HG03066 (cell line): ENCODE data around the gene PMM1.
"Not testable (repeated sequence)": the region's sequence is repeated elsewhere in the genome, so short reads cannot be mapped to it uniquely, and the experiment has no call there.

ENCODE experiments used
- ATAC-seq: cut with Tn5 transposase; IDR thresholded peaks from one replicate; pipeline ENCODE4 v1.9.1; 2021; ENCODE audit warnings: low read depth; ENCODE audit not compliant: unreplicated experiment

The PMM1 gene

DNA sequence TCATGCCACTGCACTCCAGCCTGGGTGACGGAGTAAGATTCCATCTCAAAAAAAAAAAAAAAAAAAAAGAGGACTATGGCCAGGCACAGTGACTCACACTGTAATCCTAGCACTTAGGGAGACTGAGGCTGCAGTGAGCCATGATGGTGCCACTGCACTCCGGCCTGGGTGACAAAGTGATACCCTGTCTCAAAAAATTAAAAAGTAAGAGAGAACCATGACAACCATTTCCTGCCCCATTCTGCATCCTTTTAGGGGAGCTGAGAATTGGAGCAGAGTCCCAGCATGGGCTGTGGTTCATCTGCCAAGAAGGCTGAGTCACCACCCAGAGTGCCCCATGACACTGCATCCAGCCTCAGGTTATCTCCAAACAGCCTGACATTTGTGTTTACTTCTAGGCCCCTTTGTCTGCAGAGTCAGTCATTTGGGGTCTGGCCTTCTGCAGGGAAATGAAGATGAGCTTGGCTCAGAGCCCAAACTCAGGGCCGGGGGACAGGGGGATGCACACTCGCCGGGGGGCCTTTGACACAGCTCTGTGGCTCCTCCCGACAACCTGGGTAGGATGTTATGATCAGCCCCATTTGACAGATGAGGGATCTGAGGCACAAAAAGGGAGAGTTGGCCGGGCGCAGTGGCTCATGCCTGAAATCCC, 24.1 kb downstream of the PMM1 start:
- ATAC-seq = no peak

DNA sequence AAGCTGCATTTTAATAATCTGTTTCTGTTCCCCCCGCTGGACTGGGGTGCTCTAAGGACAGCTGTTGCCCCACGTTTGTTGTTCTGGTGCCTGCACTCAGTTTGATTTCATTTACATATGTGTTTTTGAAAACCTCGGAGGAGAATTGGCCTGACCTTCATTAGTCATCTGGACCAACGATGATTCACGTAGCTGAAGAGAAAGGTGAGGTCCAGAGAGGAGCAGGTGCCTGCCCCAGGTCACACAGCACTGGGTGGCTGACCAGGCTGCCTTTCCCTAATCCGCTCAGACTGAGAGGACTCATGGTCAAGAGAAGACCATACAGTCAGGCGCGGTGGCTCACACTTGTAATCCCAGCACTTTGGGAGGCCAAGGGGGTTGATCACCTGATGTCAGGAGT, 25.1 kb downstream of the PMM1 start:
- ATAC-seq = no peak

DNA sequence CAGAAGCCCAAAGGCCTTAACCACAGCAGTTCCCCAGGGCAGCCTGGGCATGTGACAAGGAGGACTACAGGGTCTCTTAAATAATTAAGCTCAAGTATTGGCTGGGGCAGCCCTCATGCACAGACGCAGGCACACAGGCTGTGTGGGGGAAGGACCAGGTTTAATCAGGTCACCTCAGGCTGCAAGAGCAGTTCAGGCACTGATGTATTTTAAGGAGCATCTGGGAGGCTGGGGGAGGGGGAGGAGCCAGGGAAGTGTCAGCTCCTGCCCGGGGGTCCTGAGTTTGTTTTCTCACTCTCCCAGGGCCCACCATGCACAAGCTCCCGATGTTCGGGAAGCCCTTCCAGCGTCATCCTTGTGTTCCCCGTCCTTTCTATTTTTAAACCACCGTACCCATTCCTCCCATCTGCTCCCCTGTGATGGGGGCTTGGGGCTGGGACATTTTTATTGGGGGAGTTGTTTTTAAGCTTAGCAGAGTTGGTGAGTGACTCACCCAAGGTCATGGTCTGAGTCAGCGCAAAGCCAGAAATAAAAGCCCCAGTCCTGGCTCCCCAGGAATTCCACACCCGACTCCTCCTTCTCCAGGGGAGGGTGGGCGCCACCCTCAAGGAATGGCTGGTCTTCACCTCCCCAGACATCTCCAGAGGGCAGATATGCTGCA, 26.5 kb downstream of the PMM1 start:
- ATAC-seq = no peak

DNA sequence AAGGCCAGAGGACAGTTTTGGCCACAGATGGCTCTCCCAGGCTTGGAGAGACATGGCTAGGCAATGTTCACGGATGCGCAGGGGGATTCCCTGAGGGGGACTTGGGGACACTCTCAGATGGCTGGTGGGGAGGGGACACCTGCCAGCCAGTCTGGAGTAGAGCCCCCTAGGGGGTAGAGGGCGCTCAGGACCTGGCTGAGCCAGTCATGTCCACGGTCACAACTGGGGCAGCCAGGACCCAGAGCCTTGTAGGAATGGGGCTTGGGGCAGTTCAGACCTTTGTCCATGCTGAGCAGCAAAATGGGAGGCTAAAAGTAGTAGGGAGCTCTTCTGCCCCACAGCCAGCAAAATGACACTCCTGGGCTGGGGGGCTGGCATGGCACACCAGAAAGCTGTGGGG, 27.2 kb downstream of the PMM1 start:
- no peak for ATAC-seq

DNA sequence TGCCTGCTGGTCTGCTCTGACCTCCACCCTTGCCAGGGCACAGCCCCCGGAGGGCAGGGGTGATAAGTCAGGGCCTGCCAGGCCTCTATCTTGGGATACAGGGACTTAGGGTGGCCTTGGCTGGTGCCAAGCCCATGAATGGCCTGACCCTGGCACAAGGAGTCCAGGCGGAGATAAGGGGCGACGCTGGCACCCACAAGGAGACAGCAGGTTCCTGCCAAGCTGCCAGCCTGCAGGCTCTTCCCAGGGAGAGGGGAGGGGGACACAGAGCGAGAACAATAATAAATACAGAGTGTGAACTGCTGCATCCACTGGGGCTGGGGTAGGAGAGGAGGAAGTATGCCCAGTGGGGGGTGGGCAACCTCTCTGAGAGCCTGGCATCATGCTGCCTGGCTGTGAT, 27.9 kb downstream of the PMM1 start:
- ATAC-seq = no peak

DNA sequence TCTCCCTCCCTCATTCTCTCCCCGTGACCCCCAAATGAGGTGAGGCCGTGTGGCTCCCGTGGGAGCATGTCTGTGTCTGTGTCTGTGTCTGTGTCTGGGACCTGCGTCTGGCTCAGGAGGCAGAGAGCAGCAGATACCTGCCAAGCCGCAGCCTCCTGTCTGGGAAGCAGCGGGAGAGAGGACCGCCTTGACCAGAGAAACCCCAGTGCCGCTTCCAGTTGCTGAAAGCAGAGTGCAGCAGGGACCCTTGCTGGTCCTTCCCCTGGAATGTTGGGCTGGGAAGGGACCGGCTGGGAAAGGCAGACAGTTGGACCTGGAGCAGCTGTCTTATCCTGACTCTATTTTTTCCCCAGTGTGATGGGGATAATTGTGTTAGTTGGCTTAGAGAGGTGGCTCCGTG, 28.3 kb downstream of the PMM1 start:
- no peak for ATAC-seq

DNA sequence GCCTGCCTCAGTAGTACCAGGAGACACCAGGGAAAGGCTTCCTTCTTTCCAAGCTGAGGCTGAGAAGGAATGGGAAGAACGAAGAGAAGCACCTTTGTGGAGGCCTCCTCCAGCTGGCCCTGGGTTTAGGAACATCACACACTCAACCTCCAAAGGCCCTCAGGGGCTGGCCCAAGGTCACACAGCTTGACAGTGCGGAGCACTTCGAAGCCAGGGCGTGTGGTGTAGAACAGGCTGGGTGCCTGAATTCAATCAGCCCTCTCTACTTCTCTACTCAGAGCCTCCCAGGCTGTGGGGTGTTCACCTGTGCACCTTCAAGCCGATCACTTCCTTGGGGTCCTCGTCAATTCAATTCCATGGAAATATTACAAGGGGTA, 29.6 kb downstream of the PMM1 start:
- no peak for ATAC-seq

DNA sequence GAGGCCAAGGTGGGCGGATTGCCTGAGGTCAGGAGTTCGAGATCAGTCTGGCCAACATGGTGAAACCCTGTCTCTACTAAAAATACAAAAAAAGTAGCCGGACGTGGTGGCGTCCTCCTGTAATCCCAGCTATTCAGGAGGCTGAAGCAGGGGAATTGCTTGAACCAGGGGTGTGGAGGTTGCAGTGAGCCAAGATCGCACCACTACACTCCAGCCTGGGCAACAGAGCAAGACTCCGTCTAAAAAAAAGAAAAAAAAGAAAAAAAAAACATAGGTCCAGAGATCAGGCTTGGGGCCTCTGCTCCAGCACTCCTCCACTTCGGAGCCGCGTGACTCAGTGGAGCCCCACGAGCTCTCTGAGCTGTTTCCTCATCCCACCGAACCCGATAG, 31.4 kb downstream of the PMM1 start:
- not testable (repeated sequence) for ATAC-seq

DNA sequence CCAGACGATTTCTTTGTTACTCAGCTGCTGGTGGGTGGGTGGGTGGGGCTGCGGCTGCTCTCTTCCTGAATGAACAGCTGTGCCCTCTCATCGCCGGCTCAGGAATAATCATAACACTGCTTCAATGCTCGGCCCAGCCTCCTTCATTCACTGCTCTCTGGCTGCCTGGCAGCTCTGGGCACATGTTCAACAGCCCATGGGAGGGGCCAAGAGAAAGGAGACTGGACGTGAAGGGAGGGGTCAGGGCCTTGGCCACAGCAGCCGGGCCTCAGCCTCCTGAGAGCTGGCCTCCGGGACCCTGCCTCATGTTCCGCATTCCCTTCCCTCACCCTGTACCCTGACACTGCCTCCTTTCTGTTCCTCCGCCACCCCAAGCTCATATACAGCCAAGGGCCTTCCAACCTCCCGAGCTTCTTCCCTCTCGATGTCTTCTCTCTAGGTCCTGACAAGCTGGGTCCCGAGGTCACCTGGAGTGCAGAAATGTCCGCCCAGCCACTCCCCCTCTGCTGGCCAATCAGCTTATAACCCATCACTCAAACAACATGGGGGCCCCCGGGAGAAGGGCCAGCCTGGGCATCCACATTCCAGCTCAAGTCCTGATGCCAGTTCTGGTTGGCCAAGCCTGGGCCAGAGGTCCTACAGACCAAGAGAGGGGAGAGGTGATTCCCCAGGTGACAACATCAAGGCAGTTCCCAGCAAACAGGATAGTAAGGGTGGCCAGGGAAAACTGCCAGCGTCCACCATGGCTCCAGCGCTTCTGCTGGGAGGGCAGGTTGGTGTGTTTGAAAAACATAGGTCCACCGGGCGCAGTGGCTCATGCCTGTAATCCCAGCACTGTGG, 32.0 kb downstream of the PMM1 start:
- no peak for ATAC-seq

DNA sequence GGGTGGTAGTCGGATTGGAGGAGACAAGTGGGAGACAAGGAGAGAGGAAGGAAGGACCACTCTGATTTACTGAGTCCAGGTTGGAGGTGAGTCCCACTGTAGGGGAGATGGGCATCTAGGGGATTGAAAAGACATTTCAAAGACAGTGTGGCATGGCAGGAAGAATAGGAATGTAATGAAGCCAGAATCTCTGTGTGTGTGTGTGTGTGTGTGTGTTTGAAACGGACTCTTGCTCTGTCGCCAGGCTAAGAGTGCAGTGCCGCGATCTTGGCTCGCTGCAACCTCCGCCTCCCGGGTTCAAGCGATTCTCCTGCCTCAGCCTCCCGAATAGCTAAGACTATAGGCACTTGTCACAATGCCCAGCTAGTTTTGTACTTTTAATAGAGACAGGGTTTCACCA, 33.1 kb downstream of the PMM1 start:
- no peak for ATAC-seq

DNA sequence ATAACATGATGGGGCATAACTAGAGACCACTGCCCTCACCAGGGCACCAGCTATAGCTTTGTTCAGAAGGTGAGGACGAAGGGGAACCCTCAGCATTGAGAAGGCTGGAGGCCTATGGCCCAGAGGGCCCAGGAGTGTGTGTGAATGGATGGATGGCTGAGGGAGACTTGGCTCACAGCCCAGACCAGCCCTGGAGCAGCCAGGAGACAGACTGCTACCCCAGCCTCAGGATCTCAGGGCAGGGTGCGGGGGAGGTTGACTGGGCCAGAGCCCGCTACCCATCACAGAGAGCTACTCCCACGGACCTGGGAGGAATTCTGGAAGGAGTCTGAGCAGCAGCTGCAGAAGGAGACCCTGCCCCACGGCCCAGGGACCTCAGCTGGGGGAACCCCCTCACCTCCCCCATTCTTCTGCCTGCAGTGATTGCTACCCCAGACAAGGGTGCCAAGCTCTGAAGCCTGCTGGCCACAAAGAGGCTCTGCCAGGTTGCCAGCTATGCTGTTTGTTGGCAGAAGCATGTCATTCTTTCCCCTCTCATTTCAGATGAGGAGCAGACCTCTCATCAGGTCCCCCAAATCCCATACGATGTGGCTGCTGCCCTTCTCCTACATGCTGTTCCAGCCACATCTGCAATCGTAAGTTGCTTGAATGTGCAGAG, 34.2 kb downstream of the PMM1 start:
- no peak for ATAC-seq

DNA sequence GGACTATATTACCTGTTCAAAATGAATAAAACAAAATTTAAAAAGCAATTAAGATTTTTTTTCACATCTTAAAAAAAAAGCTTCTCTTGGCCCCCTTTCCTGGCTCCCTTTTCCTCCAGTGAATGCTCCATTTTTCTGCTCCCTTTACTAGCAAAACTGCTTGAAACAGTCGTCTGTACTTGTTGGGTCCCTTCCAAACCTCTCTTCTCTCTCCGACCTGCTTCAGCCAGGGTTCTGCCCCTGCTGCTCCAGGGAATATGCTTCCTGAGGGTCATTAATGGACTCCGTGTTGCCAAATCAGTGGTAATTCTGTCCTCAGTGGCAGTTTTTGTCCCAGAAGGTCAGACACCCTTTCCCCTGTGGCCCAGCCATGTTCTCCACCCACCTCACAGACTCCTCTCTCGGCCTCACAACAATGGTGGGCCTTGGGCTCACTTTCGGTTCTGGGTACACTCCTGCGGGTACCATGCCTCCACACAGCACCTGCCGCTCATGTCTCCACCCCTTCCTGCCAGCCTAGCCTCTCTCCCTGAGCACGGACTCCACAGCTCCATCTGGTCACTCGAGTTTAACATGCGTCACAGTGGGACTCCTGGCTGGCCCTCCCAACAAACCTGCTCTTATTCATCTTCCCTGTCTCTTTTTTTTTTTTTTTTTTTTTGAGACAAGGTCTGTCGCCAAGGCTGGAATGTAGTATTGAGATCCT, 37.6 kb downstream of the PMM1 start:
- no peak for ATAC-seq

DNA sequence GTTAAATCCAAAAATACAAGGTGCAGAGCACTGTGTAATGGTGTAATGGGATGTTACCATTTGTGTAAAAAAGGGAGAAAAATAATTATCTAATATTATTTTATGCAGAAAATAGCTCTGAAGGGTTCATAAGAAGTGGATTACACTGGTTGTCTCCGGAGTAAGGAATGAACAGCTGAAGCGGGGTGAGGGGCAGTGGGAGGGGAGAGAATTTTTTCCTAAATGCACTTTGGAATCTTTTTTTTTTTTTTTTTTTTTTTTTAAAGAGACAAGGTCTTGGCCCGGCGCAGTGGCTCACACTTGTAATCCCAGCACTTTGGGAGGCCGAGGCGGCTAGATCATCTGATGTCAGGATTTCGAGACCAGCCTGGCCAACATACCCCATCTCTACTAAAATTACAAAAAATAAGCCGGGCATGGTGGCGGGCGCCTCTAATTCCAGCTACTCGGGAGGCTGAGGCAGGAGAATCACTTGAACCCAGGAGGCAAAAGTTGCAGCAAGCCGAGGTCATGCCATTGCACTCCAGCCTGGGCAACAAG, 38.6 kb downstream of the PMM1 start:
- ATAC-seq = no peak

DNA sequence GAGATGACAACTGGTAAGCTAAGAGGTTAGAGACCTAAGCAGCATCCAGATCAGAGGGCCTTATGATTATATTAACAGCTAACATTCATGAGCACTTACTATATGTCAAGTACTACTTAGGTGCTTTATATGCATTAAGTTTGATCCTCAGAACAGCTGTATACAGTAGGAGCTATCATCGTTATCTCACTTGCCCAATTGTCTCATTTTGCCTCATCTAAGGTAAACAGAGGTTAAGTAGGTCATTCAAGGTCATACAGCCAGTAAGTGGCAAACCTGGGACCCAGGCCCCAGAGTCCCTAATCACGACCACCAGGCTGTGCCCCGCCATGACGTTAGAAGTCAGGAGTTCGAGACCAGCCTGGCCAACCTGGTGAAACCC, 40.8 kb downstream of the PMM1 start:
- ATAC-seq = no peak

DNA sequence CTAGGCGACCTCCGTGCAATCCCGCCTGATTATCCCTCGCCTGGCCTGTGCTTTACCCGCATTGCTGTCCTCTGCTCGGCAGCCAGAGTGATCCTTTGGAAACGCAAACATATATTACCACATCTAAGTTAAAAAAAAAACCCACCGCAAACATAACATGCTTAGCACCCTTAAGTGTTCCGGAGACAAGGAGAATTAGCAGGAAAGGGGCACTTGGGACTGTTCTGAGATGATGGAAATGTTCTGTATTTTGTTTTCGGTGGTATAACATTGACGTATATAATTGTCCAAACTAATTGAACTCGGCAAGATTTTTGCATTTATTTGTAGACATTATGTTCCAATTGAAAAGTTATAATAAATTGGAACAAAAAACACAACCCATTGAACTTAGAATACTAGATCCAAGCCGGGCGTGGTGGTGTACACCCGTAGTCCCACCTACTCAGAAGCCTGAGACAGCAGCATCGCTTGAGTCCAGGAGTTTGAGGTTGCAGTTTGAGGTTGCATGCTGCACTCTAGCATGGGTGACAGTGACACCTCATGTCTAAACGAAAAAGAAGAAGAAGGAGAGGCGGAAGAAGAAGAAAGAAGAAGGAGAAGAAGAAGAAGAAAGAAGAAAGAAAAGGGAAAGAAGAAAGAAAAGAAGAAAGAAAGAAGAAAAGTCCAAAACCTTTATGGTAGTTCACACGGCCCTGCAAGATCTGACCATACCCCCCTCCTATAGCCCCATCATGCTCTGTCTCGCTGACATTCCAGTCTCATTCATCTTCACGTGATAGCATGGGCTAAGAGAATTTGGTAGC, 44.8 kb downstream of the PMM1 start:
- no peak for ATAC-seq

DNA sequence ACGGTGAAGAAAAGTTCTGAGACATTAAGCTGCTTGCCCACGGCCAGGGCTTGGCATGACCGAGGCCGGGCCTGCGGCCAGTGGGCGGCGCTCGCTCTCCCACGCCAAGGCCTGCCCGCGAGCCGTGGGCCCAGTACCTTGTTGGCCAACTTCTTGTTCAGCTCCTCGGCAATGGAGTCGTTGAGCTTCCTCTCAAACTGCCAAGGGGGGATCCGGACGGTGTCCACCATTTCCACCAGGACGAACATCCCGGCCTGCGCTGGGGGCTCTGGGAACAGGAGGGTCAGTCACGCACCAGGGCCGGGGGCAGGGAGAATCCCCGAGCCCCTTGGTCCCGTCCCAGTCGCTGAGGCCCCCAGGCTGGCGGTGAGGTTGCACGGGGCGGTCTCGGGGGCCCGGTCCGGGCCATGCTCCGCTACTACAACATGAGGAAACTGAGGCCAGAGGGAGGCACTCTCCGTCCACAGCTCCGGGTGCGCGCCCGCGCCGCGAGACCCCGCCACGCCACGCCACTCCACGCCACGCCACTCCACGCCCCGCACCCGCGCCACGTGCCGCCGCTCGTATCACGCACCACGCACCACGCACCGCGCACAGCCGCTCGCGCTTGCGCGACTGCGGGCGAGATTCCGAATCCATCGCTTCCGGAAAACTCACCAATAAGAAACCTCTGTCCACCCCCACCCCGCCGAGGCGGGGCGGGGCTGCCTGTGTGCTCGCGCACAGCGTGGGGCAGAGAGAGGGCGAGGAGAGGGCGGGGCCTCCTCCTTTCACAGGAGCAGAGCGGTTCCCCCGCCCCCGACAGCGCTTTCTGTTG, 45.6 kb downstream of the PMM1 start, which contains the start of gene POLR3H:
Gene POLR3H, minus strand, starts transcription at position 617 of the 817 bp plus-strand sequence. Its CDS starts 369 bp downstream, at position 248.
- ATAC-seq = peak; percentile 87

DNA sequence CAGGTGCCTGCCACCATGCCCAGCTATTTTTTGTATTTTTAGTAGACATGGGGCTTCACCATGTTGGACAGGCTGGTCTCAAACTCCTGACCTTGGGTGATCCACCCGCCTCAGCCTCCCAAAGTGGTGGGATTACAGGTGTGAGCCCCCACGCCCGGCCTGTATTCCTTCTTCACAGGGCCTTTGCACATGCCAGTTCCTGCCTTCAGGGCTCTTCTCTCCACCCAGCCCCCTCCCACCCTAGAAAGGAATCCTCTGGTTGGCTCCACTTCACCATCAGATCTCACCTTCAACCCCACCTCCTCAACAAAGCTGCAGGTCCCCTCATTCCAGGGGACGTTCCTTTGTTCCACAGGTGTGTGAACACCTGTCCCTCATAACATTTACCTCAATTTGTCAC, 47.4 kb downstream of the PMM1 start:
- no peak for ATAC-seq

DNA sequence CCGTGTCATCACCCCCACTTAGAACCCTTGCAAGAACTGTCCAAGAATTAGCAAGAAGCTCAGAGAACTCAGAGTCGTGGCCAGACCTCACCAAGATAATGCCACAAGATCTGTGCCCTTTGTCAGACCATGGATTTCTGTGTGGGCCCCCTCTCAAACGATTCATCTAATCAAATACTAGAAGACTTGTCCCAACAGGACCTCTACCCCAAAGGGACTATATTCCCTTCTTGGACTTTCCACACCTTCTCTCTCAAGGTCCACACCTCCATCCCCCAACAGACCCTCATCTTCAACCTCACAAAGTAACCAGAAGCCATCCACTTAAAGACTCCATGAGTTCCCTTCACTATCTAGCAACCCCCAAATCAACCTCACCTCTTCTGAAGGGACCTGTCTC, 48.2 kb downstream of the PMM1 start:
- ATAC-seq = no peak

DNA sequence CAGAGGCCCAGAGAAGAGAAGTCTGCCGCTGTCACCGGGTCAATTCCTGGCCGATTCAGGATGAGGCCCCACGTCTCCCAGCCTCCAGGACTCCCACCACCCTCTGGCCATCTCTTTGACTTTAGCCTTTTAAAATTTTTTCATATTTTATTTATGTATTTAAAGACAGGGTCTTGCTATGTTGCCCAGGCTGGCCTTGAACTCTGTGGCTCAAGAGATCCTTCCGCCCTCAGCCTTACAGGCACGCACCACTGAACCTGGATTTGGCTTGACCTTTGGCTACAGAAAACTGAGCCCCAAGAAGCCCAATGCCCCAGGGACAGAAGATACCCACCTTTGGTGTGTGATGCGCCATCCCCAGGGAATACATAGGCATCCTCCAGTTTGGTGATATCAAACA, 49.3 kb downstream of the PMM1 start:
- no peak for ATAC-seq
